ENCODE results near the gene FMN2.
"Not testable (repeated sequence)": the region's sequence is repeated elsewhere in the genome, so short reads cannot be mapped to it uniquely, and the experiment has no call there.

The FMN2 gene

DNA sequence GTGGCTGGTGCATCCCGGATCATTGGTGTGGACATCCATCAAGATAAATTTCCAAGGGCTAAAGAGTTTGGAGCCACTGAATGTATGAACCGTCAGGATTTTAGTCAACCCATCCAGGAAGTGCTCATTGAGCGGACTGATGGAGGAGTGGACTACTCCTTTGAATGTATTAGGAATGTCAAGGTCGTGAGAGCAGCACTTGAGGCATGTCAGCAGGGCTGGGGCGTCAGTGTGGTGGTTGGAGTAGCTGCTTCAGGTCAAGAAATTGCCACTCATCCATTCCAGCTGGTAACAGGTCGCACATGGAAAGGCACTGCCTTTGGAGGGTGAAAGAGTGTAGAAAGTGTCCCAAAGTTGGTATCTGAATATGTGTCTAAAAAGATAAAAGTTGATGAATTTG, 79.1 kb downstream of the FMN2 start:
- H3K9me3 ChIP-seq (ENCODE audit: control insufficient read depth, insufficient read depth, low read depth, low read length): no peaks in the 10 kb centered on the region
- no peaks in the 10 kb centered on the region for H3K4me1 ChIP-seq (ENCODE audit: control insufficient read depth, insufficient read depth, low read length)
- H3K4me3 ChIP-seq (ENCODE audit: low read depth, low read length): no peak overlapping the region
- H3K36me3 ChIP-seq (ENCODE audit: control insufficient read depth, insufficient read depth, low read length): no peaks in the 10 kb centered on the region
- H3K27ac ChIP-seq (ENCODE audit: low read depth, low read length): no peak overlapping the region
- H3K9ac ChIP-seq (ENCODE audit: low read length): no peak overlapping the region
- H3K27me3 ChIP-seq (ENCODE audit: control insufficient read depth, insufficient read depth, low read length): no peaks in the 10 kb centered on the region

DNA sequence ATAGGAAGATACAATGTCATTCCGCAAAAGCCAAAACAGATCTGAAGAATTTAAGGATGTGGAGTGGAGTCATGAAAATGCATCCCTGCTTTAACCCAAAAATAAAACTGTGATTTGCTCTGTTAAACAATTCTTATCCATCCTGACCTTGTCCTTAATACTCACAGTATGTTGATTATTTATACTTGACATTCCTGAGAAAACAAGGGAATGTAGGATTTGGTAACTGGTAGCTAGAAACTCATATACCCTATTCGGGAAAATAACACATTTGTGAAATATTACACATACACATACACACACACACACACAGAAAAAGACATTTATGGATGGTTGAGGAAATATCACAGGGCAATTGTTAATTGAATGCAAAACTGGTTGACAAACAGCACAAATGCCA, 80.2 kb downstream of the FMN2 start:
- H3K27me3 ChIP-seq (ENCODE audit: control insufficient read depth, insufficient read depth, low read length): no peaks in the 10 kb centered on the region
- no peak overlapping the region for H3K4me3 ChIP-seq (ENCODE audit: low read depth, low read length)
- H3K9me3 ChIP-seq (ENCODE audit: control insufficient read depth, insufficient read depth, low read depth, low read length): no peaks in the 10 kb centered on the region
- no peaks in the 10 kb centered on the region for H3K4me1 ChIP-seq (ENCODE audit: control insufficient read depth, insufficient read depth, low read length)
- H3K27ac ChIP-seq (ENCODE audit: low read depth, low read length): no peak overlapping the region
- no peak overlapping the region for H3K9ac ChIP-seq (ENCODE audit: low read length)
- no peaks in the 10 kb centered on the region for H3K36me3 ChIP-seq (ENCODE audit: control insufficient read depth, insufficient read depth, low read length)

DNA sequence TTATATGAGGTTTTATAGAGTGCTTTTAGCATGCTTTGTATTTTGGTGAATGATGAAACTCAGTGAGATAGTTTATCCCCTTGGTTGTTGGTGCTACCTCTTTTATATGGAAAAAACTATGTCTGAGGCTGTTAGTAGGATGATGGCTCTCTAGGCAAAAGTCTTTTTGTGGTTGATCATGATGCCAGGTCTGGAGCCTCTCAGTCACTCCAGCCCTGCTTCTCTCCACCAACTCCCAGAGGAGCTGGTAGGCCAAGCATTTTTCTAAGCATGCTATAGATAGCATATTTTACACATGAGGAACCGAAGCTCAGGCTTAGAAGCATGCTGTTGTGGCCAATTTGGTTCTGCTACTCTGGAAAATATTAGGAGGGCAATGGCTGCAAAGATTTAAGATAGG, 82.2 kb downstream of the FMN2 start:
- Histone ChIP-seq H3K4me1 (ENCODE audit: control insufficient read depth, insufficient read depth, low read length) (no peaks in the 10 kb centered on the region), H3K9ac (ENCODE audit: low read length) (no peak overlapping the region), H3K27me3 (ENCODE audit: control insufficient read depth, insufficient read depth, low read length) (no peaks in the 10 kb centered on the region), H3K9me3 (ENCODE audit: control insufficient read depth, insufficient read depth, low read depth, low read length) (no peaks in the 10 kb centered on the region), H3K4me3 (ENCODE audit: low read depth, low read length) (no peak overlapping the region), H3K27ac (ENCODE audit: low read depth, low read length) (no peak overlapping the region), H3K36me3 (ENCODE audit: control insufficient read depth, insufficient read depth, low read length) (no peaks in the 10 kb centered on the region)

DNA sequence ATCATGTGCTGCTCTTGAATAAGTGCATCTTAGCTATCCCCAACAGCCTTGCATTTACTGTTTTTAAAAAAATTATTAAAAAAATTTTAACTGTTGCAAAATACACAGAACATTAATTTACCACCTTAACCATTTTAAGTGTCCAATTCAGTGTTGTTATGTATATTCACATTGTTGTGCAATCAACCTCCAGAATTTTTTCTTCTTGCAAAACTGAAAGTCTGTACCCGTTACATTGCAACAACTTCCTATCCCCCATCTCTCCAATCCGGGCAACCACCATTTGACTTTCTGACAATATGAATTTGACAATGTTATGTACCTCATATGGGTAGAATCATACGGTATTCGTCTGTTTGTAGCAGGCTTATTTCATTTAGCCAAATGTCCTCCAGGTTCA, 83.1 kb downstream of the FMN2 start:
- no peaks in the 10 kb centered on the region for H3K36me3 ChIP-seq (ENCODE audit: control insufficient read depth, insufficient read depth, low read length)
- H3K4me3 ChIP-seq (ENCODE audit: low read depth, low read length): no peak overlapping the region
- no peaks in the 10 kb centered on the region for H3K4me1 ChIP-seq (ENCODE audit: control insufficient read depth, insufficient read depth, low read length)
- H3K27ac ChIP-seq (ENCODE audit: low read depth, low read length): no peak overlapping the region
- H3K9me3 ChIP-seq (ENCODE audit: control insufficient read depth, insufficient read depth, low read depth, low read length): no peaks in the 10 kb centered on the region
- H3K9ac ChIP-seq (ENCODE audit: low read length): no peak overlapping the region
- no peaks in the 10 kb centered on the region for H3K27me3 ChIP-seq (ENCODE audit: control insufficient read depth, insufficient read depth, low read length)

DNA sequence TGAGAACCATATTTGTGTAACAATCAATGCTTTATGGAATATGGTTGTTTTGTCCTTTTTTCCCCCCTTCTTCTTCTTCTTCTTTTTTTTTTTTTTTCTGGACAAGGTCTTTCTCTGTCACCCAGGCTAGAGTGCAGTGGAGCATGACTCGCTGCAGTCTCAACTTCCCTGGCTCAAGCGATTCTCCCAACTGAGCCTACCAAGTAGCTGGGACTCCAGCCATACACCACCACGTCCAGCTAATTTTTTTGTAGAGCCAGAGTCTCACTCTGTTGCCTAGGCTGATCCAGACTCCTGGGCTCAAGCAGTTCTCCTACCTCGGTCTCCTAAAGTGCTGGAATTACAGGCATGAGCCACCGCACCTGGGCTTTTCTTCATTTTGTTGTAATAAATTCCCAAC, 86.7 kb downstream of the FMN2 start:
- Histone ChIP-seq H3K27me3 (ENCODE audit: control insufficient read depth, insufficient read depth, low read length) (no peaks in the 10 kb centered on the region), H3K9me3 (ENCODE audit: control insufficient read depth, insufficient read depth, low read depth, low read length) (no peaks in the 10 kb centered on the region), H3K27ac (ENCODE audit: low read depth, low read length) (no peak overlapping the region), H3K4me1 (ENCODE audit: control insufficient read depth, insufficient read depth, low read length) (no peaks in the 10 kb centered on the region), H3K36me3 (ENCODE audit: control insufficient read depth, insufficient read depth, low read length) (no peaks in the 10 kb centered on the region), H3K4me3 (ENCODE audit: low read depth, low read length) (no peak overlapping the region), H3K9ac (ENCODE audit: low read length) (no peak overlapping the region)

DNA sequence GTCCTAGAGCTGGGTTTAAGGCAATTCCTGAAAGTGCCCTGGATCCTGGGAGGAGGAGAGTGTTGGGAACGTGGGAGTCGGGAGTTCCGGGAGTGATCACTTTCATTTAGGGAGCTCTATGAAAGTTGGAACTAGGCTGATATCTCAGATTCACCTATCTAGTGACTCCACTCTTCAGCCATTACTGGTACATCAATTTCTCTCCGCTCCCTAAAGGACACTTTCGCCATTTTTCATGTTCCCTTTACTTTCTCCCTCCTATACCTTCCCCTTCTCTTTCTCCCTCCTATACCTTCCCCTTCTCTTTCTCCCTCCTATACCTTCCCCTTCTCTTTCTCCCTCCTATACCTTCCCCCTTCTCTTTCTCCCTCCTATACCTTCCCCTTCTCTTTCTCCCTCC, 93.0 kb downstream of the FMN2 start:
- H3K9me3 ChIP-seq (ENCODE audit: control insufficient read depth, insufficient read depth, low read depth, low read length); H3K4me3 ChIP-seq (ENCODE audit: low read depth, low read length); H3K36me3 ChIP-seq (ENCODE audit: control insufficient read depth, insufficient read depth, low read length); H3K9ac ChIP-seq (ENCODE audit: low read length); H3K27ac ChIP-seq (ENCODE audit: low read depth, low read length); H3K4me1 ChIP-seq (ENCODE audit: control insufficient read depth, insufficient read depth, low read length): not testable (repeated sequence)
- H3K27me3 ChIP-seq (ENCODE audit: control insufficient read depth, insufficient read depth, low read length): peaks cover 14% of the 10 kb centered on the region; the same call in 1 of the 2 replicates

DNA sequence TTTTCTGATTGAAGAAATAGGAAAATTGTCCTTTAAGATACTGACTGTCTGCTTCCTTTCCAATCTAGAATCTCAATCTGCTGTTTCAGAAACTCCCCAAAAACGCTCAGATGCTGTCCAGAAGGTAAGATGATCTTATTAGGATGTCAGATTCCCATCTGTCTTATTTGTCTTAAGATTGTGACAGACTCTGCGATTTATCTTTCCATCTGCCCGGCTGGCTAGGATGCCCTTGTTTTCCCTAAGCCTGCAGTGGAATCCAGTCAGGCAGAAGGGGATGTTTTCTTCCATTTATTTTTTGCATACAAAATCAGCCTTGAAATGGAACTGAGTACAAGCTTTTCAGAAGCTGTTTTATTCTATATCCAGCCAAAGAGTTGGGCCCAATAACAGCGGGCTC, 96.5 kb downstream of the FMN2 start:
- peaks cover 14% of the 10 kb centered on the region; the same call in 1 of the 2 replicates for H3K27me3 ChIP-seq (ENCODE audit: control insufficient read depth, insufficient read depth, low read length)
- no peaks in the 10 kb centered on the region for H3K4me1 ChIP-seq (ENCODE audit: control insufficient read depth, insufficient read depth, low read length)
- H3K4me3 ChIP-seq (ENCODE audit: low read depth, low read length): no peak overlapping the region
- no peak overlapping the region for H3K9ac ChIP-seq (ENCODE audit: low read length)
- no peaks in the 10 kb centered on the region for H3K9me3 ChIP-seq (ENCODE audit: control insufficient read depth, insufficient read depth, low read depth, low read length)
- H3K27ac ChIP-seq (ENCODE audit: low read depth, low read length): no peak overlapping the region
- no peaks in the 10 kb centered on the region for H3K36me3 ChIP-seq (ENCODE audit: control insufficient read depth, insufficient read depth, low read length)

DNA sequence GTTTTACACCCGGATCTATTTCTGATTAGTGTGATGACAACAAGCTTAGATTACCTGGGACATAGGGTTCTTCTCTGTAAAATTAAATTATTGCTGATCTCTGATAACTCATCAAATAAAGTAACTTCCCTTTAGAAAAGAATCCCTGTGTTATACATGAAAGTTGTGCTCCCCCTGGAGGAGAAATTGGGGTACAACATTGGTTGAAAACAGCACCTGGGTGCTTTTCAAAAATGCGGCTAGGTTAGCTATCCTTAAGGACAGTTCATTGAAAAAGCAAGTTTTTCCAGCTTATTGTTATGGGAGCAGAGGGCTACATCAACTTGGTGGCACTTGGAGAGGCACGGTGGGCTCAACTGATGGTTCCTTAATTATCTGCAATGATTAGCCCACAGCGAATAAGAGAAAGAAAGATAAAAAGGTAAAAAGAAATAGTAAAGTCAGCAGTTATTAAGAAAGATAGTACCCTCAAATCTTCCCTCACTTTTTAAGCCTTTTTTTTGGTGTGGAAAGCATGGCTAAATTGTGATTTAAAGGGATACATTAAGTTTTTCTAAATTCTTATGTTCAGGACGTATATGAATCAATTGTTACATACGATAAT, 97.8 kb downstream of the FMN2 start:
- H3K4me1 ChIP-seq (ENCODE audit: control insufficient read depth, insufficient read depth, low read length): no peaks in the 10 kb centered on the region

DNA sequence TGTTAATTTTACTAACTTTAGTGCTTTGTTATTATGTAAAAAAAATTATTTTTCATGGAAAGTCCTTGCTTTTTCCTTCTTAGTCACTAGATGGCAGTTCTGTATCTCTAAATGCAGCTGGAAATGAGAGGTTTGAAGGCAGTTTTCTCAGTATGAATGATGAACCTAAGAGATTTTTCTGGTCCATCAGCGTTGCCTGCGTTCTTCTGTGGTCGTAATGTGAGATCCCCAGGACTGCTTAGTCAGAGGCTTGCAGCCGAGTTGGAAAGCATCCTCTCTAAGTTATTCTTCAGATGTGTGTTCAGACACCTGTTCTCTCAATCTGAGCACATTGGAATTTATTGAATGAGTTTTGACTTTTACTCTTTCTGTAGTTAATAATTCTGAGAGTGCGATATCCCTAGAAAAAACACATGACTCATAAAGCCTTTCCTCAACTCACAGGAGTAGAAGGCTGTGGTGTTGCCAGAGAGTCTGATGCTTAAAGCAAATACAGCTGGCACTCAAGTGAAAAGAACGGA, 99.3 kb downstream of the FMN2 start:
- H3K27ac ChIP-seq (ENCODE audit: low read depth, low read length): no peak overlapping the region
- no peaks in the 10 kb centered on the region for H3K36me3 ChIP-seq (ENCODE audit: control insufficient read depth, insufficient read depth, low read length)
- H3K4me1 ChIP-seq (ENCODE audit: control insufficient read depth, insufficient read depth, low read length): no peaks in the 10 kb centered on the region
- H3K9ac ChIP-seq (ENCODE audit: low read length): no peak overlapping the region
- no peaks in the 10 kb centered on the region for H3K27me3 ChIP-seq (ENCODE audit: control insufficient read depth, insufficient read depth, low read length)
- no peak overlapping the region for H3K4me3 ChIP-seq (ENCODE audit: low read depth, low read length)
- H3K9me3 ChIP-seq (ENCODE audit: control insufficient read depth, insufficient read depth, low read depth, low read length): no peaks in the 10 kb centered on the region

More for the DNA sequence above, 97.8 kb downstream of the FMN2 start:
- Histone ChIP-seq H3K27me3 (ENCODE audit: control insufficient read depth, insufficient read depth, low read length) (peaks cover 13% of the 10 kb centered on the region; the same call in 1 of the 2 replicates), H3K9ac (ENCODE audit: low read length) (no peak overlapping the region), H3K9me3 (ENCODE audit: control insufficient read depth, insufficient read depth, low read depth, low read length) (no peaks in the 10 kb centered on the region), H3K4me3 (ENCODE audit: low read depth, low read length) (no peak overlapping the region), H3K36me3 (ENCODE audit: control insufficient read depth, insufficient read depth, low read length) (no peaks in the 10 kb centered on the region), H3K27ac (ENCODE audit: low read depth, low read length) (no peak overlapping the region)

DNA sequence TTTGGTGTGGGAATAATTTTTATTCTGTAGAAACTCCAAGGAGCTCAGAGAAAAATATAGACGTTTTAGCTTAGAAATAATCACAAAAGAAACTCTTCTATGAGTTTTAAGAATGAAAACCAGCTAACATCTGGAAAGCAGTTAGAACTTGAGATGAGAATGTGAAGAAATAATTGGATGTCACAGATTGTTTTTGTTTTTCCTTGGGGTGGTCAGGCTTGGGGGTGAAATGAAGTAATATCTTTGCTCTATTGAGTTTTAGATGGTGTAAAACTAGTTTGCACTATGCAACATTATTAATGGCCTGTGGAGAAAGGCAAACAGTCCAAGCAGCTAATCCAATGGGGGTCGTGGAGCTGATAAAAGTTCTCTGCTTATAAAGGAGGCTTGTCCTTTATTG, 101.2 kb downstream of the FMN2 start:
- H3K9ac ChIP-seq (ENCODE audit: low read length): no peak overlapping the region
- H3K4me3 ChIP-seq (ENCODE audit: low read depth, low read length): no peak overlapping the region
- H3K27me3 ChIP-seq (ENCODE audit: control insufficient read depth, insufficient read depth, low read length): no peaks in the 10 kb centered on the region
- no peak overlapping the region for H3K27ac ChIP-seq (ENCODE audit: low read depth, low read length)
- no peaks in the 10 kb centered on the region for H3K9me3 ChIP-seq (ENCODE audit: control insufficient read depth, insufficient read depth, low read depth, low read length)
- H3K36me3 ChIP-seq (ENCODE audit: control insufficient read depth, insufficient read depth, low read length): no peaks in the 10 kb centered on the region
- H3K4me1 ChIP-seq (ENCODE audit: control insufficient read depth, insufficient read depth, low read length): no peaks in the 10 kb centered on the region

DNA sequence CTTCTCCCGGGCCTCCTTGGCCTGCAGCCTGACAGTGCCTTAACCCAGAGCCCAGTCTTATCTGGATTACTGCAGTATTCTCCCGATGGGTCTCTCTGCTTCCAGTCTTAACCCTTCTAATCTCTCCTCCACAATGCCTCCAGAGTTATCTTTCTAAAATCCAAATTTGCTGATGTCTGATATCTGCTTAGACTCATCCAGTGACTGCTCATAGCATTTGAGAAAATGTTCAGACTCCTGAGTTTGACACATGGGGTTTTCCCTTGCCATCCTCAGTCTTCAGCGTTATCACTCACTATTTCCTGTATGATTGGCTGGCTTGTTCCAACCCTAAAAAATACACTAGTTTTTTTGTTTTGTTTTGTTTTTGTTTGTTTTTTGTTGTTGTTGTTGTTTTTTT, 102.0 kb downstream of the FMN2 start:
- H3K4me1 ChIP-seq (ENCODE audit: control insufficient read depth, insufficient read depth, low read length): no peaks in the 10 kb centered on the region
- H3K27ac ChIP-seq (ENCODE audit: low read depth, low read length): no peak overlapping the region
- H3K9me3 ChIP-seq (ENCODE audit: control insufficient read depth, insufficient read depth, low read depth, low read length): no peaks in the 10 kb centered on the region
- H3K36me3 ChIP-seq (ENCODE audit: control insufficient read depth, insufficient read depth, low read length): no peaks in the 10 kb centered on the region
- no peak overlapping the region for H3K9ac ChIP-seq (ENCODE audit: low read length)
- no peak overlapping the region for H3K4me3 ChIP-seq (ENCODE audit: low read depth, low read length)
- H3K27me3 ChIP-seq (ENCODE audit: control insufficient read depth, insufficient read depth, low read length): no peaks in the 10 kb centered on the region

DNA sequence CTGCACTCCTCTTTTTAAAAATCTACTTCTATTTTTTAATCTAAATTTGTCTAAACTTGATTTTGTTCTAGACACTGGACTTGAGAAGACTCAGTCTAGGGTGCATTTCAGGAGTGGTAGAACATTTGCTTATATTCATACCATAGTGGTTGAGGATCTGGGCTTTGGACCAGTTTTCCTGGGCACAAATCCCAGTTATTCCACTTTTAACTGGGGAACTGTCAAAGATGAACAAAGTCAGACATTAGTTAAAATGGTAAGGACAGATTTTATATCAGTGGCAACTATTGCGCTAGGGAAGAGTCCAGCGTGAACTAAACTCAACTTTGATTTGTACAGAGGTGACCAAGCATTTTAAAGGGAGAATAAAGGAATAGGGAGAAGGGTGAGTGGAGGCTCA, 102.4 kb downstream of the FMN2 start:
- no peak overlapping the region for H3K4me3 ChIP-seq (ENCODE audit: low read depth, low read length)
- no peaks in the 10 kb centered on the region for H3K4me1 ChIP-seq (ENCODE audit: control insufficient read depth, insufficient read depth, low read length)
- H3K27me3 ChIP-seq (ENCODE audit: control insufficient read depth, insufficient read depth, low read length): no peaks in the 10 kb centered on the region
- no peaks in the 10 kb centered on the region for H3K36me3 ChIP-seq (ENCODE audit: control insufficient read depth, insufficient read depth, low read length)
- H3K27ac ChIP-seq (ENCODE audit: low read depth, low read length): no peak overlapping the region
- no peaks in the 10 kb centered on the region for H3K9me3 ChIP-seq (ENCODE audit: control insufficient read depth, insufficient read depth, low read depth, low read length)
- H3K9ac ChIP-seq (ENCODE audit: low read length): no peak overlapping the region
